Measurements from ENCODE around the gene LARP4.
"Not testable (repeated sequence)": the region's sequence is repeated elsewhere in the genome, so short reads cannot be mapped to it uniquely, and the experiment has no call there.

The LARP4 gene

GRCh38 chr12:50517421-50518048 lies 116.8 kb downstream of the LARP4 start:
- DNase-seq, result peak; percentile 93
- in situ Hi-C loops (cut with MboI; ENCODE audit: low pct_unique_long_range_greater_than_20kb, low sequenced_read_pairs), result no loop called here

- in situ Hi-C loops (cut with MboI; ENCODE audit: low pct_unique_long_range_greater_than_20kb, low sequenced_read_pairs), result no loop called here
- DNase-seq, result no peak
Measured at GRCh38 chr12:50518090-50518489, 117.4 kb downstream of the LARP4 start.

GRCh38 chr12:50519353-50519752 lies 118.7 kb downstream of the LARP4 start:
- in situ Hi-C loops (cut with MboI; ENCODE audit: low pct_unique_long_range_greater_than_20kb, low sequenced_read_pairs), result no loop called here
- DNase-seq, result no peak

GRCh38 chr12:50520416-50521207 lies 119.9 kb downstream of the LARP4 start:
- in situ Hi-C loops (cut with MboI; ENCODE audit: low pct_unique_long_range_greater_than_20kb, low sequenced_read_pairs), result no loop called here
- DNase-seq, result no peak

GRCh38 chr12:50521781-50522180 lies 121.1 kb downstream of the LARP4 start:
- in situ Hi-C loops (cut with MboI; ENCODE audit: low pct_unique_long_range_greater_than_20kb, low sequenced_read_pairs); DNase-seq: not testable (repeated sequence)

- DNase-seq, result no peak
- in situ Hi-C loops (cut with MboI; ENCODE audit: low pct_unique_long_range_greater_than_20kb, low sequenced_read_pairs), result no loop called here
Measured at GRCh38 chr12:50523772-50524171, 123.1 kb downstream of the LARP4 start.

GRCh38 chr12:50524621-50525020 lies 123.9 kb downstream of the LARP4 start:
- no peak for DNase-seq
- in situ Hi-C loops (cut with MboI; ENCODE audit: low pct_unique_long_range_greater_than_20kb, low sequenced_read_pairs), result no loop called here

GRCh38 chr12:50525422-50525821 lies 124.7 kb downstream of the LARP4 start:
- no peak for DNase-seq
- in situ Hi-C loops (cut with MboI; ENCODE audit: low pct_unique_long_range_greater_than_20kb, low sequenced_read_pairs), result no loop called here

GRCh38 chr12:50527359-50527726 lies 126.7 kb downstream of the LARP4 start:
- no peak for DNase-seq
- in situ Hi-C loops (cut with MboI; ENCODE audit: low pct_unique_long_range_greater_than_20kb, low sequenced_read_pairs), result no loop called here

- no peak for DNase-seq
- in situ Hi-C loops (cut with MboI; ENCODE audit: low pct_unique_long_range_greater_than_20kb, low sequenced_read_pairs), result no loop called here
Measured at GRCh38 chr12:50528800-50529199, 128.1 kb downstream of the LARP4 start.

- no peak for DNase-seq
- in situ Hi-C loops (cut with MboI; ENCODE audit: low pct_unique_long_range_greater_than_20kb, low sequenced_read_pairs), result no loop called here
Measured at GRCh38 chr12:50529345-50529744, 128.7 kb downstream of the LARP4 start.
